ENCODE data around the gene ARVCF. TPM values are rescaled to one million over a fixed set of nuclear protein-coding genes. Genes with fewer than 3 reads are reported as not detected.

Gene ARVCF
- total RNA-seq, 1 experiment from 2014 or later = 4.3 TPM

DNA sequence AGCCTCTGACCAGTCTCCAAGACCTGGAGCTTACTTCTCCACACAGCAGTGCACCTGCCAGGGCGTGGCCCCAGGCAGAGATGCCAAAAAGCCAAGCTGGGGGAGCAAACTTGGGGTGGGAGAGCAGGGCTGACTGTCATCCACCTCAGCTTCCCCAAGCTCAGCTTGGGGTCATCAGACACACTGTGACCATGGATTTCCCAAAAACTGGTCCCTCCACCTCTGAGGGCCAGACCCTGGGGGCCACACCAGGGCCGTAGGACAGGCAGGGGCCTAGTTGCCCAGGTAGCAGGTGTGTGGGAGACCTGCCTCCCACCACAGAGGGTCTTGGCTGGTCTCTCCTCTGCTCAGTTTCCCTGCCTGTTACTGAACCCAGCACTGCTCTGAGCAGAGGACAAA is 30.6 kb downstream of the ARVCF start:
- Histone ChIP-seq H3K9me2 (replicated peaks; ENCODE audit: insufficient read depth, low read length) (no peaks in the 10 kb centered on the region), H3K27ac (ENCODE audit: low read length) (no peak overlapping the region), H3K9me3 (ENCODE audit: low read length) (no peaks in the 10 kb centered on the region), H3K4me1 (ENCODE audit: low read length) (peaks cover 5% of the 10 kb centered on the region), H3K4me3 (ENCODE audit: low read length) (no peak overlapping the region), H3K9ac (ENCODE audit: low read length) (no peak overlapping the region), H2AFZ (ENCODE audit: low read length) (no peak overlapping the region), H4K20me1 (ENCODE audit: insufficient read depth, low read depth, low read length) (peaks cover 34% of the 10 kb centered on the region), H3K79me2 (ENCODE audit: low read length) (no peaks in the 10 kb centered on the region), H3K27me3 (ENCODE audit: low read length) (no peaks in the 10 kb centered on the region), H3K4me2 (ENCODE audit: low read depth, low read length, poor library complexity, severe bottlenecking) (no peak overlapping the region), H3K36me3 (ENCODE audit: insufficient read depth, low read length) (no peaks in the 10 kb centered on the region)
- DNase-seq = no peak

DNA sequence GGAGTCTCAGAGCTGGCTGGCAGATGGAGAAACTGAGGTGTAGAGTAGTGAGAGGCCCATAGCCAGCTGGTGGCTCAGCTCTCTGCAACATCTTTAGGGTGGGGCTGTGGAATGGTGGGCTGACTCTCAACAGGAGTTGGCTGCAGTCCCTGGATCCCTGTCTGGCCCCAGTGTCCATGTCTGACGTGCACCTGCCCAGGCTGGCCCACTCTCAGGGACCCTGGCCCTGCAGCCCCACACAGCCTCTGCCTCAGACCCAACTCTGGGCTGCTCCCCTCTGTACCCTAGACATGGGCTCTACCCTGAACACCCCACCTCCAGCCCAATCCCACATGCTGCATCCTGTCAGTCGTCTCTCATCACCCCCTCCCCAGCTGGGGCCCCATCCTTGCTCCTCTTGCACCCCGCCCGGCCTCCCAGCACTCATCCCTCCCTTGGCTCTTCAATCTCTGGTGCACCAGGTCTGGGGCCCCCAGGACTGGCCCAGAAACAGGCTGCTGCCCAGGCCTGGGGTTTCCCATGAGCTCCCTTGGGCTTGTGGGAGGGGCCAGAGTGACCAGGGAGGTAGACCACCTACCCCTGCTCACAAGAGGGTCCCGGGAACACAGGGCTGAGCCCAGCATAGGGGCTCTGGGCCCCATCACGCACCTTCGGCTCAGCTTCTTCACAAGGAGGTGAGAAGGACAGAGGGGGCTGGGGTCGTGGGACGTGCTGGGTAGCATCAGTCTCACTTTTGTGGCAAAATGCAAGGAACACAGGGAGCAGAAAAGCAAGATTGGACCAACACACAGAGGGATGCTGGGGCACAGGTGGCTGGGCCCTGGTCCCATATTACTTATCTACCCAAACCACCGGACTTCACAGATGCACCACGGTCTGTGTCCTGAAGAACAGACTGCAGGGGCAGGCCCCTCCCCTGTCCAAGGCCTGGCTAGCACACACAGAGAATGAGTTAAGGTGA is 31.5 kb downstream of the ARVCF start:
- no peaks in the 10 kb centered on the region for H3K79me2 ChIP-seq (ENCODE audit: low read length)
- DNase-seq = no peak
- no peak overlapping the region for H2AFZ ChIP-seq (ENCODE audit: low read length)
- H3K4me1 ChIP-seq (ENCODE audit: low read length) = peaks cover 5% of the 10 kb centered on the region
- no peaks in the 10 kb centered on the region for H3K27me3 ChIP-seq (ENCODE audit: low read length)
- H3K9me2 ChIP-seq (replicated peaks; ENCODE audit: insufficient read depth, low read length) = no peaks in the 10 kb centered on the region
- no peak overlapping the region for H3K4me3 ChIP-seq (ENCODE audit: low read length)
- no peaks in the 10 kb centered on the region for H3K9me3 ChIP-seq (ENCODE audit: low read length)
- H3K9ac ChIP-seq (ENCODE audit: low read length) = no peak overlapping the region
- H4K20me1 ChIP-seq (ENCODE audit: insufficient read depth, low read depth, low read length) = peaks cover 34% of the 10 kb centered on the region
- no peaks in the 10 kb centered on the region for H3K36me3 ChIP-seq (ENCODE audit: insufficient read depth, low read length)
- H3K4me2 ChIP-seq (ENCODE audit: low read depth, low read length, poor library complexity, severe bottlenecking) = no peak overlapping the region
- H3K27ac ChIP-seq (ENCODE audit: low read length) = no peak overlapping the region

DNA sequence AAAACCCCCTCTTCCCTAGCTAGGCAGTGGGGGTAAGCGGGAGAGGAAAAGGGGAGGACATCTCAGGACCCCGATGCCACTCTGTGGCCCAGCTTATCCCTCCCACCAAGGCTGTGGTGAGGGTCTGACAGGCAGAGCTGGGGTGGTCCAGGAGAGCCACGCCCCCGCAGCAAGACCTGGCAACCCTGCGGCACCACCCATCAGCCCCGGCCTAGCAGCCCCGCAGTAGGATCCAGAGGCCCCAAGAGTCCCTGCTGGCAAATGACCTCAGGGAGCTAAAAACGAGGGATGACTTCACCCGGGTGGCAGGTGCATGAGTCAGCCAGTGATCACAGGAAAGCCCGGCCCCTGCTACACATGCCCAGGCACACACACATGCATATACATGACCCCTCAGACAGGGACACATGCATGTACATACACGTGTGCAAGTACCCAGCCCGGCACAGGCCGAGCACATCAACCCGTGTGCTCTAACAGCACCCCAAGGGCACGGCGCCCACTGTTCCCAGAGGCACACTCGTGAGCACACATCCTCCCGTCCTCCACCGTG is 32.3 kb downstream of the ARVCF start:
- DNase-seq = no peak
- peaks cover 34% of the 10 kb centered on the region for H4K20me1 ChIP-seq (ENCODE audit: insufficient read depth, low read depth, low read length)
- no peak overlapping the region for H3K4me2 ChIP-seq (ENCODE audit: low read depth, low read length, poor library complexity, severe bottlenecking)
- no peaks in the 10 kb centered on the region for H3K79me2 ChIP-seq (ENCODE audit: low read length)
- no peaks in the 10 kb centered on the region for H3K27me3 ChIP-seq (ENCODE audit: low read length)
- H3K27ac ChIP-seq (ENCODE audit: low read length) = no peak overlapping the region
- no peaks in the 10 kb centered on the region for H3K36me3 ChIP-seq (ENCODE audit: insufficient read depth, low read length)
- no peak overlapping the region for H2AFZ ChIP-seq (ENCODE audit: low read length)
- H3K9ac ChIP-seq (ENCODE audit: low read length) = no peak overlapping the region
- H3K9me2 ChIP-seq (replicated peaks; ENCODE audit: insufficient read depth, low read length) = no peaks in the 10 kb centered on the region
- no peaks in the 10 kb centered on the region for H3K9me3 ChIP-seq (ENCODE audit: low read length)
- peaks cover 5% of the 10 kb centered on the region for H3K4me1 ChIP-seq (ENCODE audit: low read length)
- H3K4me3 ChIP-seq (ENCODE audit: low read length) = no peak overlapping the region

DNA sequence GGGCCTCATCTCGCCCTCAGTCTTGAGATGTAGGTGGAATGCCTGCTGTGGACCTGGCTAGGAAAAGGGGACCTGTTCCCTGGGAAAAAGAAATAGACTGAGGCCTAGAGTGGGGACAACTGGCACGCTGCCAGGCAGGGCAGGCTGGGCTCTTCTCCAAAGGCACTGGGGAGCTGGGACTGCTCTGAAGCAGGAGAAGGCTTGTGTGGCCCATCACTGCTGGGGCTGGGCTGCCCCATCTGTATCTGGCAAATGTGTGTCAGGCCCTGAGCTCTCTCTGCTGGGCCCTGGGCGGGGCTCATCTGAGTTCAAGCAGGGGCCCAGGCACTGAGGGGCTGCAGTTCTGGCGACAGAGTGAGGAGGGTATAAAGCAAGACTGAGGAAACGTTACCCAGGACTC is 32.9 kb downstream of the ARVCF start:
- Histone ChIP-seq H4K20me1 (ENCODE audit: insufficient read depth, low read depth, low read length) (peaks cover 34% of the 10 kb centered on the region), H3K9ac (ENCODE audit: low read length) (no peak overlapping the region), H2AFZ (ENCODE audit: low read length) (no peak overlapping the region), H3K27ac (ENCODE audit: low read length) (no peak overlapping the region), H3K4me1 (ENCODE audit: low read length) (peaks cover 5% of the 10 kb centered on the region), H3K4me3 (ENCODE audit: low read length) (no peak overlapping the region), H3K36me3 (ENCODE audit: insufficient read depth, low read length) (no peaks in the 10 kb centered on the region), H3K27me3 (ENCODE audit: low read length) (no peaks in the 10 kb centered on the region), H3K79me2 (ENCODE audit: low read length) (no peaks in the 10 kb centered on the region), H3K9me2 (replicated peaks; ENCODE audit: insufficient read depth, low read length) (no peaks in the 10 kb centered on the region), H3K4me2 (ENCODE audit: low read depth, low read length, poor library complexity, severe bottlenecking) (no peak overlapping the region), H3K9me3 (ENCODE audit: low read length) (no peaks in the 10 kb centered on the region)
- DNase-seq = no peak

DNA sequence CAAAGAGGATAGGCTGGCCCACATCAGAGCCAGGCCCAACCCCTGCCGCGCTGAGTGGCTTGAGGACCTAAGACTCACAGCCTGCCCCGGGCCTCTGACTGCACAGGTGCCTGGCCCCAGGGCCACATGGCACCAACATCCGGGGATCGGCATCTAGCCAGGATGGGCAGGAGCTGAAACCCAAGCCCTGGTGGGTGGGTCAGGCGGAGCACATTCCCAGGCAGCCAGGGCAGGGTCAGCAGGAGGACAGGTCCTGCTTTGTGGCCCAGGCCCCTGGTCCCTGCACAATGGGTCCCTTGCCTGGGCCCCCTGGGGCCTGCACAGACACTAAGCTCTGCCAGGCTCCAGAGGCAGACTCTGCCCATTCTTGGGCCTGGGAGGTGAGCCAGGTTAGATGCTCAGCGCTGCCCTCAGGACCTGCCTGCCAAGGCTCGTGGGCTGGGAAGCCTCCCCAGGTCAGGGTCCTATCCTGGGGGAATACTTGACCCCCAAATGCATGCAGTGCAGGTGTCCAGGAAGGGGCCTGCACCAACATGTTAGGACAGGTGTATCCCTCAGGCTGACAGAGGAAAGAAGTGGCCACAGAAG is 33.5 kb downstream of the ARVCF start:
- no peaks in the 10 kb centered on the region for H3K9me2 ChIP-seq (replicated peaks; ENCODE audit: insufficient read depth, low read length)
- H3K9me3 ChIP-seq (ENCODE audit: low read length) = no peaks in the 10 kb centered on the region
- H3K36me3 ChIP-seq (ENCODE audit: insufficient read depth, low read length) = no peaks in the 10 kb centered on the region
- no peaks in the 10 kb centered on the region for H3K79me2 ChIP-seq (ENCODE audit: low read length)
- no peaks in the 10 kb centered on the region for H3K27me3 ChIP-seq (ENCODE audit: low read length)
- DNase-seq = no peak
- no peak overlapping the region for H3K4me3 ChIP-seq (ENCODE audit: low read length)
- H3K9ac ChIP-seq (ENCODE audit: low read length) = no peak overlapping the region
- H3K4me1 ChIP-seq (ENCODE audit: low read length) = peaks cover 5% of the 10 kb centered on the region
- H4K20me1 ChIP-seq (ENCODE audit: insufficient read depth, low read depth, low read length) = peaks cover 34% of the 10 kb centered on the region
- H3K27ac ChIP-seq (ENCODE audit: low read length) = no peak overlapping the region
- no peak overlapping the region for H3K4me2 ChIP-seq (ENCODE audit: low read depth, low read length, poor library complexity, severe bottlenecking)
- H2AFZ ChIP-seq (ENCODE audit: low read length) = no peak overlapping the region

DNA sequence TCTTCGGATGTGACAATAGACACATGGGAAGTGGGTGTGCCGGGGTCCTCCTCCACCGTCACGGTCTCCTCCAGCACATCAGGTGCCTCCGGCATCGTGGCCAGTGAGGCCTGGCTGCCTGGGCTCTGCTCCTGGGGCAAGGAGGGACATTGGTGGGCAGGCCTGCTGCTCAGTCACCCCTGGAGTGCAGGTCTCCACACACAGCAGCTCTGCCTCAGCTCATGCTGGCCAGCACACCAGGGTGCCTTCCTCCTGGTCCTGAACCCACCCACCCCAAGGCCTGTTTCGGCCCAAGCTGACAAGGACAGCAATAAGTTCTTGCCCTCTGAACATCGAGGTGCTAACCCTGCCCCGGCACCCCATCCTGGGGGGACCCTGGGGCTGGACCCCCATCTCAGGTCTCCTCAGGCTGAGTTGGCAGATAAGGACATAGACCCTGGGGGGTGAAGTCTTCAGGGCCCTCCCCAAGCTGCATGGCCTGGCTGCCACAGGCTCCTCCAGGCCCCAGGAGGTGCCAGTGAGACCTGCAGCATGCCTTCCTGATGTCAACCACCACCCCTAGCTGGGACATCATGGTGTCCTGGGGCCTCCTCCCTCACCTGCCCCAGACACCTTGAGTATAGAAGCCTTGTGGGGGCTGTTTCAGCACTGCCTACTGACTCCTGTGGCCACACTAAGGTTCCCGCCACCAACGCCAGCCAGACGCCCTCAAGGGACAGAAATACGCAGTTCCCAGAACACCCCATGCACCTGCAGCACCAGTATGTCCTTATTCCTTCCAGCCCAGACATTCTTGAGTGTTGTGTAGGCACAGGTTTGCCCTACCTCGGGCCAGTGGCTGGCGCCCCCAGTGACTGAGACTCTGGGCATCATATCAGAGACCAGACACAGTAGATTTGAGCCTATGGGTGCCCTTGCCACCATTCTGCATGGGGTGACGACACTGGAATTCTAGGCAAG is 34.4 kb downstream of the ARVCF start:
- no peak overlapping the region for H3K9ac ChIP-seq (ENCODE audit: low read length)
- H3K79me2 ChIP-seq (ENCODE audit: low read length) = no peaks in the 10 kb centered on the region
- no peak overlapping the region for H2AFZ ChIP-seq (ENCODE audit: low read length)
- H3K4me1 ChIP-seq (ENCODE audit: low read length) = peaks cover 5% of the 10 kb centered on the region
- DNase-seq = no peak
- no peaks in the 10 kb centered on the region for H3K36me3 ChIP-seq (ENCODE audit: insufficient read depth, low read length)
- no peak overlapping the region for H3K27ac ChIP-seq (ENCODE audit: low read length)
- no peak overlapping the region for H3K4me3 ChIP-seq (ENCODE audit: low read length)
- H3K4me2 ChIP-seq (ENCODE audit: low read depth, low read length, poor library complexity, severe bottlenecking) = no peak overlapping the region
- no peaks in the 10 kb centered on the region for H3K9me2 ChIP-seq (replicated peaks; ENCODE audit: insufficient read depth, low read length)
- no peaks in the 10 kb centered on the region for H3K9me3 ChIP-seq (ENCODE audit: low read length)
- no peaks in the 10 kb centered on the region for H3K27me3 ChIP-seq (ENCODE audit: low read length)
- peaks cover 28% of the 10 kb centered on the region for H4K20me1 ChIP-seq (ENCODE audit: insufficient read depth, low read depth, low read length)

DNA sequence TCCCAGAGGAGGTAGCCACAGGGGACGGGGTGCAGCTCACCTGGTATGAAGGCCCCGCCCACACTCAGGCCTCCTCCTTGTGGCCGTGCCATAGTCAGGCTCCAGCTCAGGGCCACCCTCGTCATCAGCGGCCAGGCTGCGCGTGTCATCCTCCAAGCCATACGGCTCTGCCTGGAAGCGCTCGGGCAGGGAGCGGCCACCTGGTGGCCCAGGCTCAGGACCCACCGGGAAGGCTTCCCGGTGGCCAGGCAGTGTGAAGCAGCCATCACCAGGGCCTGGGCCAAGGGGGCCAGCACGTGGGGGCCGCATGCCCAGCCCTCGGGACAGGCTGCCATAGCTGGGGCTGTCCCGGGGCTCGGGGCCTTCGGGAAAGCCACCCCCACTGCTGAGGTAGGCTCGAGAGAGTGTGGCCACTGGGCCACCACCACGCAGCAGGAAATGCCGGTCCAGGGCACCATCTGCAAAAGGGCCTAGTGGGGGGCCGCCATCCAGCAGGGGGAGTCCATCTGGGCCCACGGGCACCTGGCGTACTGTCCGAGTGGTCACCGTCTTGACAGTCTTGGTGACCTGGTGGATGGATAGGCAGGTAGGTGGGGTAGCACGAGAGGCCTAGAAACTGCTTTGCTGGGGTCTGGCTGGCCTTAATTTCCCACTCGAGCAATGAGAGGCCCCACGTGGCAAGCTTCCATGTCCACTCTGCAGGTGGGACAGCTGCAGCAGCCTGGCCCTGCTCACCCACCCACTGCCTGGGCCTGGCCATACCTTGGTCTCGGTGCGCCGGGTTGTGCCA is 35.3 kb downstream of the ARVCF start:
- Histone ChIP-seq H3K27me3 (ENCODE audit: low read length) (no peaks in the 10 kb centered on the region), H3K79me2 (ENCODE audit: low read length) (no peaks in the 10 kb centered on the region), H3K4me2 (ENCODE audit: low read depth, low read length, poor library complexity, severe bottlenecking) (no peak overlapping the region), H3K36me3 (ENCODE audit: insufficient read depth, low read length) (no peaks in the 10 kb centered on the region), H3K4me3 (ENCODE audit: low read length) (no peak overlapping the region), H3K4me1 (ENCODE audit: low read length) (no peaks in the 10 kb centered on the region; the same call in 1 of the 2 replicates), H3K9me3 (ENCODE audit: low read length) (no peaks in the 10 kb centered on the region), H3K27ac (ENCODE audit: low read length) (no peak overlapping the region), H2AFZ (ENCODE audit: low read length) (no peak overlapping the region), H3K9ac (ENCODE audit: low read length) (no peak overlapping the region), H3K9me2 (replicated peaks; ENCODE audit: insufficient read depth, low read length) (no peaks in the 10 kb centered on the region), H4K20me1 (ENCODE audit: insufficient read depth, low read depth, low read length) (peaks cover 24% of the 10 kb centered on the region)
- DNase-seq = no peak
